Keratinocyte (primary cell): Measurements from ENCODE around the gene GALNT9. TPM values are rescaled to one million over a fixed set of nuclear protein-coding genes. Genes with fewer than 3 reads are reported as not detected.

Experiments used
- DNase-seq: peaks from one replicate; pipeline ENCODE4 v3.0.0-alpha.2; 2011; ENCODE audit warnings: low read depth, missing footprints, low spot score
- FAIRE-seq: peaks from 2 replicates; lab custom pipeline; 2011; peaks lifted over from hg19 to GRCh38; lab: Jason Lieb, UNC
- H2AFZ ChIP-seq: 2 replicates; pipeline ENCODE4 v1.6.0; 2012; ENCODE audit warnings: low read length, control low read depth, inconsistent platforms; ENCODE audit not compliant: control insufficient read depth
- H3K27ac ChIP-seq: 2 replicates; pipeline ENCODE4 v1.5.1; 2011; ENCODE audit warnings: low read length; ENCODE audit not compliant: control insufficient read depth, insufficient read depth
- H3K27me3 ChIP-seq: 3 replicates; pipeline ENCODE4 v1.6.0; 2011; ENCODE audit warnings: low read length; ENCODE audit not compliant: control insufficient read depth, insufficient read depth; ENCODE audit errors: extremely low read depth
- H3K36me3 ChIP-seq, 2 experiments: 2 replicates in 1 of 2; 3 replicates in 1 of 2; pipeline ENCODE4 v1.5.1; 2011; ENCODE audit warnings: low read length in 2 of 2, mild to moderate bottlenecking in 1 of 2; ENCODE audit not compliant: control insufficient read depth in 2 of 2, insufficient read depth in 2 of 2; ENCODE audit errors: extremely low read depth in 1 of 2
- H3K4me1 ChIP-seq: 3 replicates; pipeline ENCODE4 v1.5.1; 2011; ENCODE audit warnings: low read length; ENCODE audit not compliant: control insufficient read depth, insufficient read depth; ENCODE audit errors: extremely low read depth
- H3K4me2 ChIP-seq: 3 replicates; pipeline ENCODE4 v1.6.0; 2011; ENCODE audit warnings: low read depth, low read length; ENCODE audit not compliant: control insufficient read depth, insufficient read depth; ENCODE audit errors: extremely low read depth
- H3K4me3 ChIP-seq, 3 experiments: fragments of 200-600 bp in 1 of 3; sonication (generic) in 1 of 3; 2 replicates in 2 of 3; 3 replicates in 1 of 3; pipeline ENCODE4 v1.5.1; 2011 to 2016; ENCODE audit warnings: low read length in 3 of 3, mild to moderate bottlenecking in 3 of 3, control low read depth in 2 of 3, inconsistent platforms in 1 of 3, low read depth in 1 of 3, mixed read lengths in 1 of 3, mixed run types in 1 of 3, moderate library complexity in 1 of 3; ENCODE audit not compliant: control insufficient read depth in 2 of 3, insufficient read depth in 2 of 3; ENCODE audit errors: extremely low read depth in 1 of 3
- H3K79me2 ChIP-seq: 2 replicates; pipeline ENCODE4 v1.6.0; 2012; ENCODE audit warnings: low read length; ENCODE audit not compliant: control insufficient read depth, insufficient read depth
- H3K9ac ChIP-seq: 3 replicates; pipeline ENCODE4 v1.6.0; 2011; ENCODE audit warnings: low read length; ENCODE audit not compliant: control insufficient read depth, insufficient read depth; ENCODE audit errors: extremely low read depth
- H3K9me1 ChIP-seq: 3 replicates; pipeline ENCODE4 v1.6.0; 2011; ENCODE audit warnings: low read length; ENCODE audit not compliant: control insufficient read depth, insufficient read depth; ENCODE audit errors: extremely low read depth
- H3K9me3 ChIP-seq: 2 replicates; pipeline ENCODE4 v1.5.1; 2012; ENCODE audit warnings: low read depth, low read length; ENCODE audit not compliant: control insufficient read depth
- H4K20me1 ChIP-seq: 3 replicates; pipeline ENCODE4 v1.6.0; 2011; ENCODE audit warnings: low read length; ENCODE audit not compliant: control insufficient read depth, insufficient read depth; ENCODE audit errors: extremely low read depth
- EZH2 ChIP-seq: IDR thresholded peaks from one replicate; pipeline ENCODE4 v1.6.1; 2012; ENCODE audit warnings: inconsistent platforms, mild to moderate bottlenecking, low read length, moderate library complexity
- dilution Hi-C: fragments of 300-500 bp; cut with MboI; formaldehyde crosslinking; loops from one replicate; pipeline ENCODE4 v1.7.0; 2020; ENCODE audit warnings: low sequenced_read_pairs; ENCODE audit not compliant: extremely low pct_ligation_motif_present
- polyA plus RNA-seq, 5 experiments: library from polyadenylated mRNA; depleted of rRNA in 3 of 5; stranded (reverse) in 3 of 5; stranded (forward) in 1 of 5; unstranded in 1 of 5; fragments of >200 nt; gene quantifications; 1 replicate in 1 of 5; 2 replicates in 3 of 5; 3 replicates in 1 of 5; pipeline versions ENCODE4 v1.2.1 to v1.2.3, GENCODE V29; 2011 to 2012; ENCODE audit warnings: missing spikeins in 2 of 5, low read depth in 1 of 5, low replicate concordance in 1 of 5
- TF ChIP-seq, protein P1 (sequence below), 3 experiments: IDR thresholded peaks in 1 of 3; conservative IDR thresholded peaks in 1 of 3; optimal IDR thresholded peaks in 1 of 3; 2 replicates in 2 of 3; 3 replicates in 1 of 3; pipeline versions ENCODE3 to v1.5.1; 2011; ENCODE audit warnings: low read length in 3 of 3, mild to moderate bottlenecking in 3 of 3, moderate library complexity in 2 of 3, control low read depth in 1 of 3, inconsistent platforms in 1 of 3; ENCODE audit not compliant: insufficient read depth in 2 of 3; ENCODE audit errors: extremely low read depth in 1 of 3

GALNT9 gene
- polyA plus RNA-seq, 1 donor (not counting 4 experiments of a cell fraction or from before 2014, with no cell fraction given): not detected

- no peak overlapping the region for H3K27ac ChIP-seq
- no peaks in the 10 kb centered on the region for H3K9me1 ChIP-seq
- TF ChIP-seq, protein P1, sequence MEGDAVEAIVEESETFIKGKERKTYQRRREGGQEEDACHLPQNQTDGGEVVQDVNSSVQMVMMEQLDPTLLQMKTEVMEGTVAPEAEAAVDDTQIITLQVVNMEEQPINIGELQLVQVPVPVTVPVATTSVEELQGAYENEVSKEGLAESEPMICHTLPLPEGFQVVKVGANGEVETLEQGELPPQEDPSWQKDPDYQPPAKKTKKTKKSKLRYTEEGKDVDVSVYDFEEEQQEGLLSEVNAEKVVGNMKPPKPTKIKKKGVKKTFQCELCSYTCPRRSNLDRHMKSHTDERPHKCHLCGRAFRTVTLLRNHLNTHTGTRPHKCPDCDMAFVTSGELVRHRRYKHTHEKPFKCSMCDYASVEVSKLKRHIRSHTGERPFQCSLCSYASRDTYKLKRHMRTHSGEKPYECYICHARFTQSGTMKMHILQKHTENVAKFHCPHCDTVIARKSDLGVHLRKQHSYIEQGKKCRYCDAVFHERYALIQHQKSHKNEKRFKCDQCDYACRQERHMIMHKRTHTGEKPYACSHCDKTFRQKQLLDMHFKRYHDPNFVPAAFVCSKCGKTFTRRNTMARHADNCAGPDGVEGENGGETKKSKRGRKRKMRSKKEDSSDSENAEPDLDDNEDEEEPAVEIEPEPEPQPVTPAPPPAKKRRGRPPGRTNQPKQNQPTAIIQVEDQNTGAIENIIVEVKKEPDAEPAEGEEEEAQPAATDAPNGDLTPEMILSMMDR (optimal IDR thresholded peaks at IDR 0.05 in 1 of 3, IDR thresholded peaks at IDR 0.05 in 1 of 3, conservative IDR thresholded peaks at IDR 0.05 in 1 of 3; ENCODE audit: extremely low read depth in 1 of 3, insufficient read depth in 2 of 3, low read length in 3 of 3): no peak
- TF ChIP-seq EZH2: no peak
- no peak overlapping the region for H3K9ac ChIP-seq
- no peak overlapping the region for H3K4me3 ChIP-seq
- no peak overlapping the region for H2AFZ ChIP-seq
- dilution Hi-C loops: no loop called here
- H3K27me3 ChIP-seq: no peaks in the 10 kb centered on the region
- no peaks in the 10 kb centered on the region for H3K79me2 ChIP-seq
- H3K36me3 ChIP-seq: no peaks in the 10 kb centered on the region
- no peaks in the 10 kb centered on the region for H3K4me1 ChIP-seq
- no peak for DNase-seq
- no peaks in the 10 kb centered on the region for H3K9me3 ChIP-seq
- H4K20me1 ChIP-seq: no peaks in the 10 kb centered on the region
- no peak overlapping the region for H3K4me2 ChIP-seq
- no peak for FAIRE-seq
Observed at GRCh38 chr12:132246997-132247717, 82.2 kb downstream of the GALNT9 start.

- no peaks in the 10 kb centered on the region for H3K9me3 ChIP-seq
- H3K27ac ChIP-seq: no peak overlapping the region
- no peak for FAIRE-seq
Observed at GRCh38 chr12:132245521-132246101, 83.8 kb downstream of the GALNT9 start.

More at GRCh38 chr12:132245521-132246101, 83.8 kb downstream of the GALNT9 start:
- Histone ChIP-seq H3K9me1 (no peaks in the 10 kb centered on the region), H3K4me3 (no peak overlapping the region), H4K20me1 (no peaks in the 10 kb centered on the region), H3K36me3 (no peaks in the 10 kb centered on the region), H3K9ac (no peak overlapping the region), H3K27me3 (no peaks in the 10 kb centered on the region), H3K4me2 (no peak overlapping the region), H3K4me1 (no peaks in the 10 kb centered on the region), H3K79me2 (no peaks in the 10 kb centered on the region), H2AFZ (no peak overlapping the region)
- TF ChIP-seq EZH2: no peak
- TF ChIP-seq, protein P1 (optimal IDR thresholded peaks at IDR 0.05 in 1 of 3, IDR thresholded peaks at IDR 0.05 in 1 of 3, conservative IDR thresholded peaks at IDR 0.05 in 1 of 3; ENCODE audit: extremely low read depth in 1 of 3, insufficient read depth in 2 of 3, low read length in 3 of 3): no peak
- no peak for DNase-seq
- dilution Hi-C loops: no loop called here
